Endothelial cell of umbilical vein (primary cell): Measurements from ENCODE around the gene ARF5. TPM values are rescaled to one million over a fixed set of nuclear protein-coding genes. Genes with fewer than 3 reads are reported as not detected.

ENCODE experiments used
- BruUV-seq: library from RNA; stranded (reverse); fragments of 400-500 nt; replicated peaks from 2 replicates; lab custom pipeline; 2021; lab: Mats Ljungman, UMichigan
- CTCF ChIA-PET: fragments of 300-600, 350-600 bp; sonication (Branson Sonifier 250); formaldehyde crosslinking; loops from one replicate; lab custom pipeline; 2021; ENCODE audit warnings: antibody characterized with exemption, inconsistent platforms; lab: Charles Lee
- POLR2A ChIA-PET: fragments of 300-600, 350-600 bp; sonication (Branson Sonifier 250); formaldehyde crosslinking; loops from one replicate; lab custom pipeline; 2021; ENCODE audit warnings: antibody characterized with exemption, inconsistent platforms; lab: Charles Lee
- DNase-seq: peaks from one replicate; pipeline ENCODE4 v3.0.0-alpha.2; 2011; ENCODE audit warnings: low read depth, low spot score
- FAIRE-seq: peaks from 2 replicates; lab custom pipeline; 2011; peaks lifted over from hg19 to GRCh38; lab: Jason Lieb, UNC
- H2AFZ ChIP-seq: 2 replicates; pipeline ENCODE4 v1.6.0; 2012; ENCODE audit warnings: low read depth, low read length, control low read depth, inconsistent platforms
- H3K27ac ChIP-seq: 2 replicates; pipeline ENCODE4 v1.5.1; 2011; ENCODE audit warnings: low read depth, mild to moderate bottlenecking, control low read depth, low read length, moderate library complexity; ENCODE audit not compliant: insufficient read depth
- H3K27me3 ChIP-seq, 2 experiments: 2 replicates each; pipeline versions ENCODE4 v1.6.0 to v1.6.1; 2011; ENCODE audit warnings: low read length in 2 of 2, mixed read lengths in 1 of 2; ENCODE audit not compliant: control insufficient read depth in 2 of 2, insufficient read depth in 2 of 2
- H3K36me3 ChIP-seq, 2 experiments: 2 replicates in 1 of 2; 3 replicates in 1 of 2; pipeline ENCODE4 v1.5.1; 2011; ENCODE audit warnings: low read length in 2 of 2, mild to moderate bottlenecking in 1 of 2, moderate library complexity in 1 of 2; ENCODE audit not compliant: control insufficient read depth in 2 of 2, insufficient read depth in 2 of 2; ENCODE audit errors: extremely low read depth in 1 of 2
- H3K4me1 ChIP-seq: 3 replicates; pipeline ENCODE4 v1.5.1; 2011; ENCODE audit warnings: mild to moderate bottlenecking, low read length; ENCODE audit not compliant: control insufficient read depth, insufficient read depth; ENCODE audit errors: extremely low read depth
- H3K4me2 ChIP-seq: 2 replicates; pipeline ENCODE4 v1.6.1; 2011; ENCODE audit warnings: low read length, control low read depth, mixed read lengths; ENCODE audit not compliant: insufficient read depth
- H3K4me3 ChIP-seq, 3 experiments: fragments of 200-600 bp in 1 of 3; sonication (generic), shearing (Covaris generic) in 1 of 3; replicated peaks in 1 of 3; 2 replicates each; pipeline ENCODE4 v1.5.1; 2011 to 2016; ENCODE audit warnings: control low read depth in 3 of 3, low read length in 3 of 3, mild to moderate bottlenecking in 2 of 3, inconsistent platforms in 1 of 3, low read depth in 1 of 3, moderate library complexity in 1 of 3; ENCODE audit not compliant: insufficient read depth in 1 of 3
- H3K79me2 ChIP-seq: 2 replicates; pipeline ENCODE4 v1.6.0; 2012; ENCODE audit warnings: low read length, inconsistent platforms; ENCODE audit not compliant: control insufficient read depth, insufficient read depth
- H3K9ac ChIP-seq: replicated peaks from 2 replicates; pipeline ENCODE3; 2011; ENCODE audit warnings: low read length, control low read depth; ENCODE audit not compliant: insufficient read depth; ENCODE audit errors: extremely low read depth
- H3K9me1 ChIP-seq: replicated peaks from 3 replicates; pipeline ENCODE4 v1.6.0; 2011; ENCODE audit warnings: mild to moderate bottlenecking, low read length; ENCODE audit not compliant: control insufficient read depth, insufficient read depth; ENCODE audit errors: extremely low read depth
- H3K9me3 ChIP-seq: replicated peaks from 2 replicates; pipeline ENCODE4 v1.5.1; 2012; ENCODE audit warnings: low read length, inconsistent platforms; ENCODE audit not compliant: control insufficient read depth, insufficient read depth
- H4K20me1 ChIP-seq: replicated peaks from 2 replicates; pipeline ENCODE3; 2011; ENCODE audit warnings: mild to moderate bottlenecking, low read length; ENCODE audit not compliant: control insufficient read depth, insufficient read depth; ENCODE audit errors: extremely low read depth
- CTCF ChIP-seq, 2 donors: IDR thresholded peaks; 1 replicate in 1 of 2; 2 replicates in 1 of 2; pipeline ENCODE4 v1.5.1; 2011; ENCODE audit warnings: low read length in 2 of 2, mild to moderate bottlenecking in 2 of 2, moderate library complexity in 2 of 2, control low read depth in 1 of 2, inconsistent platforms in 1 of 2, low read depth in 1 of 2; ENCODE audit not compliant: insufficient read depth in 1 of 2; ENCODE audit errors: extremely low read depth in 1 of 2
- EZH2 ChIP-seq: IDR thresholded peaks from 2 replicates; pipeline ENCODE4 v1.6.1; 2012; ENCODE audit warnings: borderline replicate concordance, low read depth, mild to moderate bottlenecking, moderate library complexity, low read length, inconsistent platforms; ENCODE audit not compliant: severe bottlenecking
- FOS ChIP-seq: IDR thresholded peaks from 2 replicates; pipeline ENCODE4 v1.6.1; 2011; ENCODE audit warnings: mild to moderate bottlenecking, low read length, moderate library complexity, borderline replicate concordance; ENCODE audit not compliant: insufficient read depth
- GATA2 ChIP-seq: IDR thresholded peaks from 2 replicates; pipeline ENCODE4 v1.7.0; 2011; ENCODE audit warnings: low read depth, mild to moderate bottlenecking, moderate library complexity, mixed read lengths, low read length; ENCODE audit not compliant: insufficient read length, insufficient read depth
- JUN ChIP-seq: IDR thresholded peaks from 2 replicates; pipeline ENCODE4 v1.6.1; 2011; ENCODE audit warnings: borderline replicate concordance, low read depth; ENCODE audit not compliant: insufficient read length, insufficient read depth
- MAX ChIP-seq: IDR thresholded peaks from 2 replicates; pipeline ENCODE4 v1.6.1; 2011; ENCODE audit not compliant: insufficient read depth, insufficient read length
- MYC ChIP-seq: IDR thresholded peaks from one replicate; pipeline ENCODE4 v1.6.1; 2011; ENCODE audit warnings: mild to moderate bottlenecking, low read depth, low read length
- POLR2A ChIP-seq: IDR thresholded peaks from 2 replicates; pipeline ENCODE4 v1.6.1; 2012; ENCODE audit warnings: low read depth, mild to moderate bottlenecking, control low read depth, low read length
- POLR2AphosphoS5 ChIP-seq: IDR thresholded peaks from 2 replicates; pipeline ENCODE4 v1.6.1; 2012; ENCODE audit warnings: low read depth, mild to moderate bottlenecking, control low read depth, low read length, moderate library complexity; ENCODE audit not compliant: insufficient read depth
- dilution Hi-C: fragments of 300-500 bp; cut with MboI; formaldehyde crosslinking; loops from one replicate; pipeline ENCODE4 v1.15.0; 2019; ENCODE audit warnings: low sequenced_read_pairs; ENCODE audit not compliant: extremely low pct_ligation_motif_present
- intact Hi-C: fragments of 100-400 bp; cut with micrococcal nuclease; formaldehyde crosslinking; loops from one replicate; pipeline ENCODE4 v1.10.0; 2022
- polyA plus RNA-seq, 4 experiments: library from polyadenylated mRNA; depleted of rRNA in 3 of 4; stranded (reverse) in 3 of 4; unstranded in 1 of 4; fragments of >200 nt; gene quantifications; 2 replicates each; pipeline versions ENCODE4 v1.2.1 to v1.2.3, GENCODE V29; 2011 to 2012; ENCODE audit warnings: missing spikeins in 1 of 4
- total RNA-seq: library from RNA; stranded (reverse); gene quantifications from 2 replicates; pipeline ENCODE4 v1.2.3, GENCODE V29; 2021

Gene ARF5
- total and polyA plus RNA-seq, 2 donors (not counting 3 experiments of a cell fraction or from before 2014, with no cell fraction given), result 122 to 428 TPM

GRCh38 chr7:127632276-127632910 is 44.2 kb downstream of the ARF5 start:
- POLR2A ChIA-PET, result no interaction called here
- Histone ChIP-seq H4K20me1 (no peaks in the 10 kb centered on the region), H3K4me2 (no peak overlapping the region), H3K9me1 (no peaks in the 10 kb centered on the region), H3K9ac (no peak overlapping the region), H3K79me2 (no peaks in the 10 kb centered on the region), H3K27me3 (peaks cover 10 to 16% of the 10 kb centered on the region in 2 experiments), H3K4me1 (no peaks in the 10 kb centered on the region), H3K9me3 (no peaks in the 10 kb centered on the region), H3K4me3 (no peak overlapping the region), H3K27ac (no peak overlapping the region), H2AFZ (no peak overlapping the region), H3K36me3 (no peaks in the 10 kb centered on the region)
- intact Hi-C loops, result no loop called here
- DNase-seq (no peak), FAIRE-seq (no peak)
- dilution Hi-C loops, result no loop called here
- no peak for TF ChIP-seq GATA2
- no peak for TF ChIP-seq POLR2A
- TF ChIP-seq MYC, result no peak
- no peak for TF ChIP-seq FOS
- TF ChIP-seq CTCF (IDR thresholded peaks at IDR 0.05; ENCODE audit: extremely low read depth in 1 of 2, insufficient read depth in 1 of 2, low read depth in 1 of 2, low read length in 2 of 2), result no peak
- BruUV-seq, result no TSS peak
- CTCF ChIA-PET, result no interaction called here

GRCh38 chr7:127635659-127636285 is 47.6 kb downstream of the ARF5 start:
- CTCF ChIA-PET, result no interaction called here
- Histone ChIP-seq H3K9ac (no peak overlapping the region), H2AFZ (no peak overlapping the region), H3K9me1 (no peaks in the 10 kb centered on the region), H3K27ac (no peak overlapping the region), H3K79me2 (no peaks in the 10 kb centered on the region), H3K4me3 (no peak overlapping the region), H4K20me1 (no peaks in the 10 kb centered on the region), H3K27me3 (peaks cover 8 to 16% of the 10 kb centered on the region in 2 experiments), H3K4me1 (no peaks in the 10 kb centered on the region), H3K9me3 (no peaks in the 10 kb centered on the region), H3K4me2 (no peak overlapping the region), H3K36me3 (no peaks in the 10 kb centered on the region)
- POLR2A ChIA-PET, result no interaction called here
- no TSS peak for BruUV-seq
- FAIRE-seq (no peak), DNase-seq (no peak)
- intact Hi-C loops, result no loop called here
- no peak for TF ChIP-seq MAX
- no peak for TF ChIP-seq FOS
- no peak for TF ChIP-seq GATA2
- TF ChIP-seq MYC, result no peak
- no peak for TF ChIP-seq CTCF (IDR thresholded peaks at IDR 0.05; ENCODE audit: extremely low read depth in 1 of 2, insufficient read depth in 1 of 2, low read depth in 1 of 2, low read length in 2 of 2)
- no peak for TF ChIP-seq EZH2
- TF ChIP-seq JUN, result no peak
- no peak for TF ChIP-seq POLR2AphosphoS5
- TF ChIP-seq POLR2A, result no peak
- dilution Hi-C loops, result no loop called here
